HG02623 (cell line): ENCODE measurements around the gene EPHB1.

ENCODE experiments used
- ATAC-seq: cut with Tn5 transposase; IDR thresholded peaks from one replicate; pipeline ENCODE4 v1.9.1; 2021; ENCODE audit warnings: moderate library complexity; ENCODE audit not compliant: unreplicated experiment

EPHB1 gene

GRCh38 chr3:134877788-134878187, 82.7 kb downstream of the EPHB1 start:
- no peak for ATAC-seq

GRCh38 chr3:134879990-134880389, 84.9 kb downstream of the EPHB1 start:
- no peak for ATAC-seq

GRCh38 chr3:134880431-134880830, 85.4 kb downstream of the EPHB1 start:
- no peak for ATAC-seq

- ATAC-seq: no peak
These were observed 86.2 kb downstream of the EPHB1 start for GRCh38 chr3:134881305-134881704.

GRCh38 chr3:134883697-134884385, 88.8 kb downstream of the EPHB1 start:
- ATAC-seq: no peak

GRCh38 chr3:134885877-134886621, 91.0 kb downstream of the EPHB1 start:
- peak; percentile 93 for ATAC-seq

- no peak for ATAC-seq
These were observed 91.9 kb downstream of the EPHB1 start for GRCh38 chr3:134886991-134887390.

- no peak for ATAC-seq
These were observed 92.5 kb downstream of the EPHB1 start for GRCh38 chr3:134887536-134887935.

GRCh38 chr3:134892326-134892725, 97.3 kb downstream of the EPHB1 start:
- ATAC-seq: no peak

- no peak for ATAC-seq
These were observed 97.7 kb downstream of the EPHB1 start for GRCh38 chr3:134892761-134893160.

GRCh38 chr3:134894533-134894932, 99.5 kb downstream of the EPHB1 start:
- no peak for ATAC-seq

GRCh38 chr3:134895181-134895580, 100.1 kb downstream of the EPHB1 start:
- no peak for ATAC-seq

- no peak for ATAC-seq
These were observed 101.1 kb downstream of the EPHB1 start for GRCh38 chr3:134896141-134896540.

GRCh38 chr3:134896696-134897095, 101.6 kb downstream of the EPHB1 start:
- no peak for ATAC-seq

- ATAC-seq: no peak
These were observed 102.5 kb downstream of the EPHB1 start for GRCh38 chr3:134897391-134898141.

- no peak for ATAC-seq
These were observed 103.2 kb downstream of the EPHB1 start for GRCh38 chr3:134898181-134898754.

GRCh38 chr3:134899786-134900185, 104.7 kb downstream of the EPHB1 start:
- no peak for ATAC-seq

- ATAC-seq: no peak
These were observed 105.4 kb downstream of the EPHB1 start for GRCh38 chr3:134900482-134900881.

GRCh38 chr3:134901461-134901860, 106.4 kb downstream of the EPHB1 start:
- ATAC-seq: no peak

GRCh38 chr3:134903837-134904236, 108.8 kb downstream of the EPHB1 start:
- peak; percentile 19 for ATAC-seq

GRCh38 chr3:134904241-134904771, 109.2 kb downstream of the EPHB1 start:
- peak; percentile 95 for ATAC-seq
